Activated CD8-positive, alpha-beta memory T cell treated with anti-CD3 and anti-CD28 coated beads for 1 hour (primary cell): Measurements from ENCODE around the gene MEPCE.

ENCODE experiments used
- DNase-seq, 2 donors: peaks; one replicate each; pipeline ENCODE4 v3.0.0-alpha.2; 2020; ENCODE audit warnings: low read depth in 1 of 2; ENCODE audit errors: extremely low read depth in 1 of 2

MEPCE gene

DNA sequence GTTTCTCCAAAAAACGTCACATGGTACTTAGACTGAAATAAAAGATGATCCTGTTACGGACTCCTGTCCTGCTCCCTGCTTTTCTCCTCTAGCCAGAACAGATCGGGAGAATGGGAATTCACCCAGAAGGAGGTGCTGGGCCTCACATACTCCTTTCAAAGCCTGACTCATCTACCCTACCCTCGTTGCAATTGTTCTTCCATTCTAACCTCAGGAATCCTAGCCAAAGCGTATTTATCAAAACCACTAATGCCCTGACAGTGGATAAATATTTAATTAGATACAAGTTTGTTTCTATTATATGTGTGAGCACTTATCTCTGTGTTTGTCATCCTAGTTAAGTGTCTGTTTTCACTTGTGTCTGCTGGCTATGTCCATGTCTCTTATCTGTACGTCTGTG, 22.9 kb upstream of the MEPCE start:
- DNase-seq, result no peak

DNA sequence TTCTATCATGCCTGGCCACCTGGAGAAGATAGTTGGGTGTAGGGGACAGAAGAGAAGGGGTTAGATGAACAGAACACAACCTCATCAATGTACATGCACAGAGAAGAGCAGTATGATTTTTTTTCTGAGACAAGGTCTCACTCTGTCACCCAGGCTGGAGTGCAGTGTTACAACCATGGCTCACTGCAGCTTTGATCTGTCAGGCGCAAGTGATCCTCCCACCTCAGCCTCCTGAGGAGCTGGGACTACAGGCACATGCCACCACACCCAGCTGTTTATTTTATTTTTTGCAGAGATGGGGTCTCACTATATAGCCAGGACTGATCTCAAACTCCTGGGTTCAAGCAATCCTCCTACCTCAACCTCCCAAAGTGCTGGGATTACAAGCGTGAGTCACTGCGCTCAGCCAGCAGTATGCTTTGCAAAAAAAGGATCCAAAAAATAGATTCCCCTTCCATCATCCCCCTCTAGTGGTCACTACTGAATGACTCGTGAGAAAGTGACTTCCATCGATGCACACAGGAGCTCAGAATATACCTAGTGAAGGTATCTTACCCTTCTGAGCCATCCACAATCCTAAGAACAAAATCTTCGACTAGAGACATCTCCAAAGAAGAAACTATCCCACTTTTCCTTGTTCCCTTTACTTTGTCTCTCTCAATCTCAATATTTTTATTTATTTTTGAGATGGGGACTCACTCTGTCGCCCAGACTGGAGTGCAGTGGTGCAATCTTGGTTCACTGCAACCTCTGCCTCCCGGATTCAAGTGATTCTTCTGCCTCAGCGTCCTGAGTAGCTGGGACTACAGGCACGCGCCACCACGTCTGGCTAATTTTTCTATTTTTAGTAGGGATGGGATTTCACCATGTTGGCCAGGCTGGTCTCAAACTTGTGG, 22.1 kb upstream of the MEPCE start:
- DNase-seq, result no peak

DNA sequence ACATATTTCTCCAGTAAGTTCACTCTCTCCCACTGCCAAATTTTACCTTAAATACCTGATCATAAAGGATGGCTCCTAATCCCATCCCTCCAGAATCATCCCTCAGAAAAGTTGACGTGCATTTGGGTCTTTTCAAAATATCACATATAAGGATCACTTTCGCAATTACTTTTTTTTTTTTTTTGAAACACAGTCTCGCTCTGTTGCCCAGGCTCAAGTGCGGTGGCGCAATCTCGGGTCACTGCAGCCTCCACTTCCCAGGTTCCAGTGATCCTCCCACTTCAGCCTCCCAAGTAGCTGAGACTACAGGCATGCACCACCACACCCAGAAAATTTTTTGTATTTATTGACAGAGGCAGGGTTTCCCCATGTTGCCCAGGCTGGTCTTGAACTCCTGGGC, 18.5 kb upstream of the MEPCE start:
- no peak for DNase-seq

DNA sequence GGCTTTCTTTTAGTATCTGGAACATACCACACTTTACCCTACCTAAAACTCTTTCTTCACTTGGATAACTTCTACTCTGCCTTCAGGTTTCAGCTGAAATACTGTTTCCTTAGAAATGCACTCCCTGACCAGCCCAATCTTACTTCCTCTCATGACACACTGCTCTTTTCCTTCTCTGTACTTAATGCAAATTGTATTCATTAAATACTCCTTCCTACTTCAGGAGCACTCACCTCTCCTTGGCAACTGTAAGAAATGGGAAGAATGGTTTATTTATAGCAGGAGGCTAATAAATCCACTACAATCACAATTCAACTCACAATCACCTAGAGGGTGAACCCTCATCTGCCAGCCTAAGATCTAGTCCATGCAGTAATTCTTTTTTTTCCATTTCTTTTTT, 16.3 kb upstream of the MEPCE start:
- DNase-seq, result no peak

DNA sequence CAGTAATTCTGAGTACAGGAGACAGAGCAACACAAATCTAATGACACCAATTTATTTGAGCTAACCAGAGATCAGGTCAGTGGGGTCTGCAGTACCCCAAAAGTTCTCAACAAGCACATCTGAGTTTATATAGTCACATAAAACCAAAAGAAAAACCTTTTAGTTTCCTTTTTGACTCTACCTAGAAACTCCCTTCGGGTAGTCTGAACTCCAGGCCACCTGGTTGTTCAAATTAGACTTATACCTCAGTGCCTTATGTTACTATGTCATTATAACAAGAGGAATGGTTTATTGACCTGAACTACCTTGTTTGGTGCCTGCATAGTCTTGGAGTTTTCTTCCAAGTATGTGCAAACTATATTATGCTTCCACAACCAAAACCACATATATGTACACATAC, 15.7 kb upstream of the MEPCE start:
- DNase-seq, result no peak

DNA sequence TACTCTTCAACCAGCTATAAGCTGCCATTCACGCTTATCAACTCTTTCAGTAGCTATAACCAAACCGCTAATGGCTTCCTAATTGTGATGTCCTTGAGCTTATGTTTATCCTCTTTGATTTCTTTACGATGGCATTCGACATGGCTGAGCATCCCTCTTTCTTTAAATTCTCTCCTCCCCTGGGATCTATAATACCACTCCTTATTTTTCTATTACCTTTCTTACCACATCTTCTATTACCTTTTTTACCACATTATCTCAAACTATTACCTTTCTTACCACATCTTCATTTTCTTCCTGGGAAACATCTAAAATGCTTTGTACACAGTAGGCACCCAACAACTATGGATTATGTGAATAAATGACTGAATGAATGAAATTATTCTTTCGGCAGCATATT, 14.2 kb upstream of the MEPCE start:
- no peak for DNase-seq

DNA sequence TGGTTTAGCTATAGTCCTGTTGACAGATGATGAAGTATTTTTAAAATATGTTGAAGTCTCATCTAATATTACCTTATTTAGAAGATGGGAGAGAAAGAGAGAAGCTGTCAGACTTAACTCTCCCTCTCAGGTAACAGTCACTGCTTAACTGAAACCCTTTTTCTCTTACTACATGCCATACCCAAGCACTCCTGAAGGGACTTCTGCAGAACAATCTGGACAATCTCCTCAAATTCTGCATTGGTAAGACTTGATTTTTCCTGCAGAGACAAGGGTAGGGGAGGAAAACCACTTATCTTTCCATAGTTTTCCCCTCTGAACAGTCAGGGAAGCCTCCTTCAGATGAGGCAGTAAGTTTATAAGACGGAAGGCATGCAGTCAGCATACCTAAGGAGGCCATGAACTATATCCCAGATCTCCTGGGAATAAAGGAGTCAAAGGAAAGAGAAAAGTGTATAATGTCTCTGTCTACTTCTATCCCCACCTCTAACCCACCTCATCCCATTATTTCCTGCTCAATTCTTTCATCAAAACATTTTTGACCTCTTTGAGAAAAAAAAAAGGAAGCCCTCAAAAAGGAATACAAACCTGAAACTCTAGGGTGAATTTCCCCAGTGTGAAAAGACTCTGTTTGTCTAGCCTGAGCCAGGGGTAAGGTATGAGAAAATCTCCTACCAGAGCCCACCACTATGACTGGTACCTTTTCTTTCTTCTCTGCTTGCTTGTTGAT, 10.5 kb upstream of the MEPCE start:
- DNase-seq, result no peak

DNA sequence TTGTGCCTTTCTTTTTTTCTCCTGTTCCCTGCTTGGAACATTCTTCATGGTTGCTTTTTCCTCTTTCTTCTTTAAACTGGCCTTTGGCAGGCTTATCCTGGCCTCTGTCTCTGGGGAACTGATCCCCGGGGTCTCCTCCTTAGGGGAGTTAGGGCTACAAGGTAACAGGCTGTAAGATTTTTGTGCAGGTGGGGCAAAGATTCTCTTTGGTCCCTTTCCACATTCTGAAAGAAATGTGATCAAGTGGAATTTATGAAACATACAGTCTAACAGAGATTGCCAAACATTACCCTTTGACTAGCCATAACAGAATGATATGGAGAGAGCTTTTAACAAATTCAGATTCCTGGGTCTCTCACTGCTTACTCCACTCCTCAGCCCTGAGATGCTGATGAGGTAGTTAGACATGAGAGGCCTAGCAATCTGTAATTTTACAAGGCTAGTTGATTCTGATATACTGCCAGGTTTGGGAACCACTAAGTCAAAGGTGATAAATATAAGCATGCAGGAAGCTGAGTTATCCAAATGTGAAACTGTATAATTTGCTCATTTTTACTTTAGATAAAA, 9.9 kb upstream of the MEPCE start:
- DNase-seq, result no peak

DNA sequence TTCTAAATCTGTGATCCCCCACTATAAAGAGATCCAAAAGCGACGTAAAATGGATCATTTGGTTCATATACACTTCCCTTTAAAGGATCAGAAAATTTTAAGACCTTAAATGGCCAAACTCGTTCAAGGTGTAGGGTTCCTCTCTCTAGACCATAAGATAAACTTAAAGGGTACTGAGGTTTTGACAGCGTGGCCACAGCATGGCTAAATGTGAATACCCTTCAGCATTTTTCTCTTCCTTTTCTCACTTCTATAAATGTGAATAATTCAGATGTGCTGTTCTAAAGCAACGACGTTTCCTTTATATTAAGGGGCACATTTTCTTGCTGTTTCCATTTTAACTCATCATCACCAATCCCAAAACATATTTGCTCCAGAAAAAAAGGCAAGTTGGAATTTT, 6.3 kb upstream of the MEPCE start:
- no peak for DNase-seq

DNA sequence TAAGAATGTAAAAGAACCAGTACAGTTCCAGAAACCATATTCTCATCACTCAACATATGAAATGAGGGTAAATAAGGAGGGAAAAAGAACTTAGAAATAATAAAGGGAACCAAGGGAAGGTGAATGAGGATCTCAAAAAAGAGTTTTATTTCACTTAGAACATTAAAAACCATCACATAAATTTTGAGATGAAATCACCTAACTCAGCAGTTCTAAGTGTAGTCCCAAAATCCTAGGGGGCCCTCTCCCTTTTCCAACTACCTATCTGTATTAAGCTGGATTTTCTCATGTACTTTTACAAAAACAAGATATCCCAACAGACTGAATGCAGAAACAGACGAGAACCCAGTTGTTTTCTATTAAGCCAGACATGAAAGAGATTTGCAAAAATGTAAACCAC, 4.3 kb upstream of the MEPCE start:
- DNase-seq, result no peak

DNA sequence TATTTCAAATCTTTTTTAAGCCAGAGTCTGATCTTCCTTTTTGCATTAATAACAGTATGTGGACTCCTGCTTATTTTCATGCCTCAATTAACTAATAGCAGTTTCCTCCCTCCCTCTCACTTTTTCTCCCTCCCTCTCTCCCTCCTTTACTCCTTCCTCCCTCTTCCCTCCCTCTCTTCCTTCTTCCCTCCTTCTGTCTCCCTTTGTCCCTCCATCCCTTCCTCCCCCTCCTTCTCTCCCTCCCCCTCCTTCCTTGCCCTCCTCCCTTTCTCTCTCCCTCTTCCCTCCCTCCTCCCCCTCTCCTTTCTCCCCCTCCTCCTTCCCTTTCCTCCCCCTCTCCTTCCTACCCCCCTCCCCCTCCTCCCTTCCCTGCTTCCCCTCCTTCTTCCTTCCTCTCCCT, 3.1 kb upstream of the MEPCE start:
- no peak for DNase-seq

DNA sequence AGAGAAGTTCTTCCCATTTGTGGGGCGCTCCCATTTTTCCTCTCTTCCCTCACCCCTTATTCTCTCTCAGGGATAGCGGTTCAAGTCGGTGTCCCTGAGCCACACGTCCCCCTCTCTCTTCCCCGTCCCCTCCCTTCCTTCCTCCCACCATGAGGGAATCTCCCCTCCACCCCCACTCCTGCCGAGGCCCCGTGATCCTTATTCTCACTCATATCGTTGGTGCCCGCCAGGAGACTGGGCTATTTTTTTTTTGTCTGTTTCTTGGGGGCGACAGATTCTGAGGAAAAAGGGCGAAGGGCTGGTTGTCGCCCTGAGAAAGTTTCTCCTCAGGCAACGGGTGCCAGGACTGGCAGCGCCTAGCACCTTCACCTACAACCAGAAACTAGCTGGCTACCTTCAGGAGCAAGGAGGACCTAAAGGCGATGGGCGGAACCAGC, 1.9 kb upstream of the MEPCE start:
- no peak for DNase-seq

DNA sequence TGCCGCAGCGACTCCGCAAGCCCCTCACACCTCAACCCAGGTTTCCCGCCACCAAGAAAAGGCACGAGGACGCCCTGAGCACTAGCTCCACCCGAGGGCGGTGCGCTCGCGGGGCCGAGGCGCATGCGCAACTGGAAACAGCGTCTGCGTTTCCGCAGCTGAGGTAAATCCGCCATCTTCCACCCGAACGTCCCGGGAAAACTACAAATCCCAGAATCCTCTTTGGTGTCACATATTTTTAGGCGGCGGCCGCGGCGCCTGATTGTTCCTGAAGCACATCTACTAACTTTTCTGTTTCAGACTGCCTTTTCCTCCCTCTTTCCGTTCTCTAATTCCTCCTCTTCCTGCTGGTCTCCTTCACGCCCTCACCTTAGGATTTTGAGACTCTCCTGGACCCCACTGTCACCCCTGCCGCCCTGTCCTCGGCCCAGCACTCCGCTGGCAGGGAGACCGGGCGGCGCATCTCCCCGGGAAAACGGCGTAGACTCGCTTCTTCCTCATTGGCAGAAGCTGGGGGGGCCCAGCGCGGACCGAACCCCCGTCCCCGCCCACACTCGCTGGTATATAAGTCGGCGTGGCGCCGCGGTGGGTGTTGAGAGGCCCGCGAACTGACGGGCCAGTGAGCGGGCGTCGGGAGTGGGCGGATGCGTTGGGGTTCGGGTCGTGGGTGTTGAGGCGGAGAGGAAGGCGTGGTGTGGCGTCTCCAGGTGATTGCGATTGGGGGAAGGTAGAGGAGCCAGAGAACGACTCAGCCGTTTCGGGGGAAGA, 1.2 kb upstream of the MEPCE start, which contains the start of gene ZCWPW1:
Gene ZCWPW1 (minus strand): TSS at position 505 of the 768 bp plus-strand sequence. CDS start 8,054 bp downstream, outside the sequence.
- peak; percentile 92 to 94 for DNase-seq

DNA sequence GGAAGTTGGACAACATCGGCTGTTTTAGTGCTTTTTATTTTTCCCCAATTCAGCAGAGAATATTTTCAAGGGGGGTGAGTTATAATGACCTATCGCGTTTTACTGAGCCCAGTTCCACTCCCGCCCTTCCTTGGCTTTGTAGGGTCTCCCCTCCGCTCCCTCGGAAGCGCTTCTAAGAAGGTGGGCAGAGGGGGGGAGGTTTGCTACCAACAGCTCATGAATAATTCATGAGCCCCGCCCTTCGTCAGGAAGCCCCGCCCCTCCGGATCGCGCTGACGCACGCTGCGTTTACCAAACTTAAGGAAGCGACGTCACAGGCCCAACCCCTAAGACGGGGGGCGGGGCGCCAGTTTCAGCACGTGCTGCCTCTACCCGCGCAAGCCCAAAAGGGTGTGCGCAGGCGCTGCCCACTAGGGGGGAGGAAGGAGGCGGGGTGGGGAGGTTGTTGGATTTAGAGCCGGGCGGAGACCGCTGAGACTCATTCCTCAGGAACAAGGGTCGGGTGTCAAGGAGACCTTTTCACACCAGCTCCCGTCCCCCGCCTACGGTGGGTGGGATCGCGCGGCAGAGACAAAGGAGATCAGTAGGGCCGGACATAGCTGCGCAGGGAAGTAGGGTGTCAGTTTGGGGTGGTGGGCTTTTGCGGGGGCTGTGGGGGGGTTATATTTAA, 529 bp upstream of the MEPCE start:
- peak; percentile 100 for DNase-seq

DNA sequence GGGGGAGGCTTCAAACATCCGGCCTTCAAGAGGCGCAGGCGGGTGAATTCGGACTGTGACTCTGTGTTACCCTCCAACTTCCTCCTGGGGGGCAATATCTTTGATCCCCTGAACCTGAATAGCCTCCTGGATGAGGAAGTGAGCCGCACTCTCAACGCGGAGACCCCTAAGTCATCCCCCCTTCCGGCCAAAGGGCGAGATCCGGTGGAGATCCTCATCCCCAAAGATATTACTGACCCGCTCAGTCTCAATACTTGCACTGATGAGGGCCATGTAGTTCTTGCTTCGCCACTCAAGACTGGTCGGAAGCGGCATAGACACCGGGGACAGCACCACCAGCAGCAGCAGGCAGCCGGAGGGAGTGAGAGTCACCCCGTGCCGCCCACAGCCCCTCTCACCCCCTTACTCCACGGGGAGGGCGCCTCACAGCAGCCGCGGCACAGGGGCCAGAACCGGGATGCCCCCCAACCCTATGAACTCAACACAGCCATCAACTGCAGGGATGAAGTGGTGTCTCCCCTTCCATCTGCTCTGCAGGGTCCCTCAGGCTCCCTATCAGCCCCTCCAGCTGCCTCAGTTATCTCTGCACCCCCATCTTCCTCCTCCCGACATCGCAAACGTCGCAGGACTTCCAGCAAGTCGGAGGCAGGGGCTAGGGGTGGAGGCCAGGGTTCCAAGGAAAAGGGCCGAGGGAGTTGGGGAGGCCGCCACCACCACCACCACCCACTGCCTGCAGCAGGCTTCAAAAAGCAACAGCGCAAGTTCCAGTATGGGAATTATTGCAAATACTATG, 1.1 kb downstream of the MEPCE start:
- no peak for DNase-seq

DNA sequence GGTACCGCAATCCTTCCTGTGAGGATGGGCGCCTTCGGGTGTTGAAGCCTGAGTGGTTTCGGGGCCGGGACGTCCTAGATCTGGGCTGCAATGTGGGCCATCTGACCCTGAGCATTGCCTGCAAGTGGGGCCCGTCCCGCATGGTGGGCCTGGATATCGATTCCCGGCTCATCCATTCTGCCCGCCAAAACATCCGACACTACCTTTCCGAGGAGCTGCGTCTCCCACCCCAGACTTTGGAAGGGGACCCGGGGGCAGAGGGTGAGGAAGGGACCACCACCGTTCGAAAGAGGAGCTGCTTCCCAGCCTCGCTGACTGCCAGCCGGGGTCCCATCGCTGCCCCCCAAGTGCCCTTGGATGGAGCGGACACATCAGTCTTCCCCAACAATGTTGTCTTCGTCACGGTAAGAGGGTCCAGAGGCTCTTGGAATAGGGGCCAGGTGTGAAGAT, 1.7 kb downstream of the MEPCE start:
- no peak for DNase-seq

DNA sequence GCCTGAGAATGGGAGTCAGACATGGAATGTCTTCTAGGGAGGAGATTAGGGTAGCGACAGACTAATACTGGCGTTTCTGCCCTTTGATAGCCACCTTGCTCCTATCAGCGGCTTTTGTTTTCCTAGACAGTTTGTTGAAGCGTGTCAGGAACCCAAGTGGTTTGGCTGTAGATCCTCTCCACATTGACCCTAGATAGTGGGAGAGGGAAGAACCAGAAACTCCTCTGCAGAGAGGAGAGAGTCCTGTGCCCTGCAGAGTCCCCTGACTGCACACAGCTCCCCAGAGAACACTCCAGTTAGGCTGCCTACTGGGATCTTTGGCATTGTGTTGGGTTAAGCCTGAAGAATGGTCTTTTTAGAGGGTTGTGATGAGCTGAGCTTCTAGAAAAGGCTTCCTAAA, 2.4 kb downstream of the MEPCE start:
- no peak for DNase-seq

DNA sequence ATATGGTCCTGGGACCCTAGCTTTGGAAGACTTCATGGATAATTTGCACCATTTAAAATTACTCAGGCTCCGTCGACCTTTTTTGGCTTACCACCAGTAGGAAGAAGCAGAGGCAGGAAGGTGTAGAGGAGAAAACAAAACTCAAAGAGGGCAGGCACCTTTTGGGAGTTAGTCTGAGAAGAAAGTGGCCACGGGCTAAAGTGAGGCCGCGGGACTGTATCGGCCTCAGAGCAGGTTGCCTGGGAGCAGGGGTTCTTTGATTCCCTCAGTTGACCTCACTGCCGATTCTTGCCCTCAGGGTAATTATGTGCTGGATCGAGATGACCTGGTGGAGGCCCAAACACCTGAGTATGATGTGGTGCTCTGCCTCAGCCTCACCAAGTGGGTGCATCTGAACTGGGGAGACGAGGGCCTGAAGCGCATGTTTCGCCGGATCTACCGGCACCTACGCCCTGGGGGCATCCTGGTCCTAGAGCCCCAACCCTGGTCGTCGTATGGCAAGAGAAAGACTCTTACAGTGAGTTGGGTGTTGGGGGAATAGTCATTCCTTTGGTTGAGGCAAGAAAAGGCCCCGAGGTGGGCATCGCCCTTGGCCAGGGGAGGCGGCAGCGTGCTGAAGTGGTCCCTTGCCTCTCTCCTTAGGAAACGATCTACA, 3.1 kb downstream of the MEPCE start:
- DNase-seq, result no peak

DNA sequence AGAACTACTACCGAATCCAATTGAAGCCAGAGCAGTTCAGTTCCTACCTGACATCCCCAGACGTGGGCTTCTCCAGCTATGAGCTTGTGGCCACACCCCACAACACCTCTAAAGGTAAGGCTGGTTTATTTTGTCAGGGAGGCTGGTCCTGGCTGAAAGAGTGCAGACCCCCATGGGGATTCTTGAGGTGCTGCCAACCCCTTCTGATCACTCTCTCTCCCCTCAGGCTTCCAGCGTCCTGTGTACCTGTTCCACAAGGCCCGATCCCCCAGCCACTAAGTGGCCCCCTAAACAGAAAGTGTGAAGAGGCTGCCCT, 3.6 kb downstream of the MEPCE start:
- DNase-seq, result no peak
